Rectal smooth muscle tissue (tissue), 1 donor: Measurements from ENCODE around the gene CSF1.
"Not testable (repeated sequence)": the region's sequence is repeated elsewhere in the genome, so short reads cannot be mapped to it uniquely, and the experiment has no call there.

Experiments
- H3K27ac ChIP-seq: one replicate; pipeline ENCODE4 v1.7.0; 2013; ENCODE audit warnings: low read depth, low read length, inconsistent platforms
- H3K27me3 ChIP-seq: one replicate; pipeline ENCODE4 v1.7.0; 2013; ENCODE audit warnings: low read length; ENCODE audit not compliant: control insufficient read depth, insufficient read depth
- H3K36me3 ChIP-seq: one replicate; pipeline ENCODE4 v1.7.0; 2013; ENCODE audit warnings: low read length; ENCODE audit not compliant: control insufficient read depth, insufficient read depth
- H3K4me1 ChIP-seq: one replicate; pipeline ENCODE4 v1.7.0; 2013; ENCODE audit warnings: low read length; ENCODE audit not compliant: control insufficient read depth, insufficient read depth
- H3K4me3 ChIP-seq: one replicate; pipeline ENCODE4 v1.7.0; 2013; ENCODE audit warnings: low read length
- H3K9ac ChIP-seq: one replicate; pipeline ENCODE4 v1.7.0; 2013; ENCODE audit warnings: low read length

CSF1 gene

GRCh38 chr1:109877776-109878175 lies 32.9 kb upstream of the CSF1 start:
- no peaks in the 10 kb centered on the region for H3K27me3 ChIP-seq
- H3K36me3 ChIP-seq: no peaks in the 10 kb centered on the region
- H3K27ac ChIP-seq: peak overlapping the region; percentile 70
- H3K4me3 ChIP-seq: peak overlapping the region; percentile 26
- H3K4me1 ChIP-seq: peaks cover 14% of the 10 kb centered on the region
- no peak overlapping the region for H3K9ac ChIP-seq

- Histone ChIP-seq H3K4me3 (no peak overlapping the region), H3K4me1 (peaks cover 14% of the 10 kb centered on the region), H3K9ac (no peak overlapping the region), H3K27me3 (no peaks in the 10 kb centered on the region), H3K36me3 (no peaks in the 10 kb centered on the region), H3K27ac (no peak overlapping the region)
These were observed 32.0 kb upstream of the CSF1 start for GRCh38 chr1:109878531-109879104.

GRCh38 chr1:109879371-109879770 lies 31.3 kb upstream of the CSF1 start:
- H3K27ac ChIP-seq, H3K9ac ChIP-seq, H3K36me3 ChIP-seq, H3K4me3 ChIP-seq, H3K27me3 ChIP-seq: not testable (repeated sequence)
- H3K4me1 ChIP-seq: peaks cover 14% of the 10 kb centered on the region

- no peak overlapping the region for H3K9ac ChIP-seq
- no peak overlapping the region for H3K27ac ChIP-seq
- H3K27me3 ChIP-seq: no peaks in the 10 kb centered on the region
- peaks cover 14% of the 10 kb centered on the region for H3K4me1 ChIP-seq
- H3K4me3 ChIP-seq: no peak overlapping the region
- no peaks in the 10 kb centered on the region for H3K36me3 ChIP-seq
These were observed 30.6 kb upstream of the CSF1 start for GRCh38 chr1:109879881-109880525.

GRCh38 chr1:109880971-109881894 lies 29.4 kb upstream of the CSF1 start:
- H3K4me1 ChIP-seq: peaks cover 14% of the 10 kb centered on the region
- H3K4me3 ChIP-seq: no peak overlapping the region
- no peaks in the 10 kb centered on the region for H3K27me3 ChIP-seq
- no peak overlapping the region for H3K27ac ChIP-seq
- H3K9ac ChIP-seq: no peak overlapping the region
- H3K36me3 ChIP-seq: no peaks in the 10 kb centered on the region

GRCh38 chr1:109881906-109882287 lies 28.8 kb upstream of the CSF1 start:
- H3K36me3 ChIP-seq: no peaks in the 10 kb centered on the region
- H3K4me3 ChIP-seq: no peak overlapping the region
- peaks cover 9% of the 10 kb centered on the region for H3K4me1 ChIP-seq
- H3K27ac ChIP-seq: no peak overlapping the region
- no peaks in the 10 kb centered on the region for H3K27me3 ChIP-seq
- no peak overlapping the region for H3K9ac ChIP-seq

- Histone ChIP-seq H3K4me1 (peaks cover 3% of the 10 kb centered on the region), H3K4me3 (no peak overlapping the region), H3K36me3 (no peaks in the 10 kb centered on the region), H3K27ac (peak overlapping the region; percentile 17), H3K27me3 (no peaks in the 10 kb centered on the region), H3K9ac (no peak overlapping the region)
These were observed 28.1 kb upstream of the CSF1 start for GRCh38 chr1:109882288-109883245.

- H3K4me1 ChIP-seq: no peaks in the 10 kb centered on the region
- H3K27me3 ChIP-seq: no peaks in the 10 kb centered on the region
- no peak overlapping the region for H3K9ac ChIP-seq
- H3K27ac ChIP-seq: peak overlapping the region; percentile 17
- no peaks in the 10 kb centered on the region for H3K36me3 ChIP-seq
- H3K4me3 ChIP-seq: no peak overlapping the region
These were observed 27.2 kb upstream of the CSF1 start for GRCh38 chr1:109883248-109883955.

GRCh38 chr1:109884242-109884891 lies 26.3 kb upstream of the CSF1 start:
- Histone ChIP-seq H3K27ac (no peak overlapping the region), H3K4me1 (no peaks in the 10 kb centered on the region), H3K9ac (no peak overlapping the region), H3K36me3 (no peaks in the 10 kb centered on the region), H3K27me3 (no peaks in the 10 kb centered on the region), H3K4me3 (no peak overlapping the region)

GRCh38 chr1:109885589-109885988 lies 25.1 kb upstream of the CSF1 start:
- Histone ChIP-seq H3K4me3 (no peak overlapping the region), H3K4me1 (no peaks in the 10 kb centered on the region), H3K36me3 (no peaks in the 10 kb centered on the region), H3K27me3 (no peaks in the 10 kb centered on the region), H3K9ac (no peak overlapping the region), H3K27ac (no peak overlapping the region)

- H3K27ac ChIP-seq: no peak overlapping the region
These were observed 23.8 kb upstream of the CSF1 start for GRCh38 chr1:109886827-109887226.

More at GRCh38 chr1:109886827-109887226, 23.8 kb upstream of the CSF1 start:
- no peak overlapping the region for H3K9ac ChIP-seq
- H3K4me3 ChIP-seq: no peak overlapping the region
- no peaks in the 10 kb centered on the region for H3K36me3 ChIP-seq
- H3K4me1 ChIP-seq: no peaks in the 10 kb centered on the region
- no peaks in the 10 kb centered on the region for H3K27me3 ChIP-seq
